GM12865 (cell line): ENCODE results near the gene PRKCH.

Experiments
- DNase-seq: peaks from one replicate; pipeline ENCODE4 v3.0.0; 2010; ENCODE audit warnings: low read depth
- H3K4me3 ChIP-seq: 2 replicates; pipeline ENCODE4 v1.5.1; 2011; ENCODE audit warnings: mild to moderate bottlenecking, low read depth, low read length, control low read depth
- CTCF ChIP-seq: IDR thresholded peaks from 2 replicates; pipeline ENCODE4 v1.5.1; 2011; ENCODE audit warnings: low read length, control low read depth, low read depth, inconsistent platforms; ENCODE audit not compliant: insufficient read depth; ENCODE audit errors: missing control alignments

PRKCH gene

GRCh38 chr14:61326847-61327246 lies 5.5 kb downstream of the PRKCH start:
- DNase-seq = no peak
- H3K4me3 ChIP-seq = no peak overlapping the region

GRCh38 chr14:61328626-61329262 lies 7.4 kb downstream of the PRKCH start:
- no peak for TF ChIP-seq CTCF
- H3K4me3 ChIP-seq = no peak overlapping the region
- DNase-seq = no peak

More at GRCh38 chr14:61326847-61327246, 5.5 kb downstream of the PRKCH start:
- TF ChIP-seq CTCF = no peak

- peak; percentile 33 for DNase-seq
- no peak for TF ChIP-seq CTCF
- H3K4me3 ChIP-seq = no peak overlapping the region
Measured at GRCh38 chr14:61329478-61330051, 8.2 kb downstream of the PRKCH start.

GRCh38 chr14:61330511-61330910 lies 9.1 kb downstream of the PRKCH start:
- no peak overlapping the region for H3K4me3 ChIP-seq
- peak; percentile 68 for DNase-seq
- TF ChIP-seq CTCF = no peak

- no peak for TF ChIP-seq CTCF
- DNase-seq = no peak
- no peak overlapping the region for H3K4me3 ChIP-seq
Measured at GRCh38 chr14:61331992-61332657, 10.7 kb downstream of the PRKCH start.

- no peak for TF ChIP-seq CTCF
- H3K4me3 ChIP-seq = no peak overlapping the region
- no peak for DNase-seq
Measured at GRCh38 chr14:61332658-61333029, 11.3 kb downstream of the PRKCH start.

- DNase-seq = no peak
- H3K4me3 ChIP-seq = no peak overlapping the region
- no peak for TF ChIP-seq CTCF
Measured at GRCh38 chr14:61333087-61333486, 11.7 kb downstream of the PRKCH start.
